ENCODE data around the gene BORCS8.

Gene BORCS8

GRCh38 chr19:19145684-19146608 lies 46.0 kb downstream of the BORCS8 start:
- TF ChIP-seq CTCF (IDR thresholded peaks at IDR 0.05; ENCODE audit: low read depth, low read length, missing control alignments) = peak; percentile 93
- in situ Hi-C loops (cut with HindIII; ENCODE audit: low sequenced_read_pairs) = no loop called here
- no peak for DNase-seq (ENCODE audit: low read depth)
- no peak overlapping the region for H3K4me3 ChIP-seq (ENCODE audit: low read depth, low read length)

GRCh38 chr19:19145281-19145680 lies 46.7 kb downstream of the BORCS8 start:
- in situ Hi-C loops (cut with HindIII; ENCODE audit: low sequenced_read_pairs) = no loop called here

GRCh38 chr19:19142347-19142746 lies 49.6 kb downstream of the BORCS8 start:
- in situ Hi-C loops (cut with HindIII; ENCODE audit: low sequenced_read_pairs) = no loop called here
- TF ChIP-seq CTCF (IDR thresholded peaks at IDR 0.05; ENCODE audit: low read depth, low read length, missing control alignments) = no peak
- no peak overlapping the region for H3K4me3 ChIP-seq (ENCODE audit: low read depth, low read length)
- no peak for DNase-seq (ENCODE audit: low read depth)

More at GRCh38 chr19:19145281-19145680, 46.7 kb downstream of the BORCS8 start:
- DNase-seq (ENCODE audit: low read depth) = no peak
- no peak for TF ChIP-seq CTCF (IDR thresholded peaks at IDR 0.05; ENCODE audit: low read depth, low read length, missing control alignments)
- H3K4me3 ChIP-seq (ENCODE audit: low read depth, low read length) = no peak overlapping the region

- no peak overlapping the region for H3K4me3 ChIP-seq (ENCODE audit: low read depth, low read length)
- in situ Hi-C loops (cut with HindIII; ENCODE audit: low sequenced_read_pairs) = no loop called here
- no peak for DNase-seq (ENCODE audit: low read depth)
- no peak for TF ChIP-seq CTCF (IDR thresholded peaks at IDR 0.05; ENCODE audit: low read depth, low read length, missing control alignments)
Observed at GRCh38 chr19:19140476-19140875, 51.5 kb downstream of the BORCS8 start.

GRCh38 chr19:19139876-19140229 lies 52.1 kb downstream of the BORCS8 start:
- in situ Hi-C loops (cut with HindIII; ENCODE audit: low sequenced_read_pairs) = no loop called here
- TF ChIP-seq CTCF (IDR thresholded peaks at IDR 0.05; ENCODE audit: low read depth, low read length, missing control alignments) = no peak
- no peak for DNase-seq (ENCODE audit: low read depth)
- H3K4me3 ChIP-seq (ENCODE audit: low read depth, low read length) = no peak overlapping the region

GRCh38 chr19:19138109-19138981 lies 53.6 kb downstream of the BORCS8 start, which contains the start of gene TMEM161A:
Gene TMEM161A, minus strand, starts transcription at chr19:19138478. Its CDS starts 50 bp downstream, at chr19:19138428.
- peak; percentile 98 for DNase-seq (ENCODE audit: low read depth)
- in situ Hi-C loops (cut with HindIII; ENCODE audit: low sequenced_read_pairs) = no loop called here
- H3K4me3 ChIP-seq (ENCODE audit: low read depth, low read length) = peak within 1 kb of the TSS; percentile 97
- no peak for TF ChIP-seq CTCF (IDR thresholded peaks at IDR 0.05; ENCODE audit: low read depth, low read length, missing control alignments)
